Measurements from ENCODE around the gene TH.
A peak's percentile ranks its signal among the peaks of the same experiment; 100 is the strongest.

Gene TH

DNA sequence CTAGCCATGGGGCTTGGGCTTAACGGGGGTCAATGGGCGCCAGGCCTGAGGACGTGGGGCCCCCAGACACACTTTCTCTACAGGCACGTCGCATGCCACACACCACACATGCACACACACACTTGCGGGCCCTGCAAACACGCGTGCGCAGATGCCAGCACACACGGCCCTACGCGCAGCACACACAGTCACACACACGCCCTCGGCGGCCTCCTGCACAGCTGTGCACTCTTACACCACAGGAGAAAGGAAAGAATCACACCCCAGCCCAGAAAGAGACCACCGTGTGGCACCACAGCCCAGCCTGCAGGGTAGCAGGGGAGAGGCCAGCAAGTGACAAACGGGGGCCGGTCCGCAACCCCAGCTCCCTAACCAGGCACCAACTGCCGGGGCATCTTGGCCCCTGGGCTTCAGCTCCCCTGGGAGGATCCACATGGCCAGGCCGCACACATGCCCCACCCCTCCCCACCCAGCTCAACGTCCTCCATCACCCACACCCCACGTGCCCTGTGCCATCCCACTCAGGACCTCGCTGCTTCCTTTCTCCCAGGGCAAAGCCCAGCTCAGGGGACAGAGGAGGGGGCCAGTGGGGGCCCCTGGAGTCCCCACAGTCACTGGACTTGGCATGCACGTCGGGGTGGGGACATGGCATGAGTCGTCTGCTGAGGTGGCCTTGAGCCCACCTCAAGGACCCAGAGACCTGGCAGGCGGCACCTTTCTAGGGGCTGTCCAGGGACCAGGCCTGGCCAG, 26.3 kb upstream of the TH start:
- no peak for DNase-seq
- Histone ChIP-seq H3F3A (ENCODE audit: insufficient read depth, low read length) (no peaks in the 10 kb centered on the region), H3K9me2 (replicated peaks; ENCODE audit: insufficient read depth, low read length) (no peaks in the 10 kb centered on the region), H3K9me3 (replicated peaks; ENCODE audit: insufficient read depth, low read length) (no peaks in the 10 kb centered on the region), H3K27me3 (replicated peaks; ENCODE audit: insufficient read depth, low read length) (peaks cover 79% of the 10 kb centered on the region), H3K36me3 (replicated peaks; ENCODE audit: insufficient read depth, low read length) (no peaks in the 10 kb centered on the region), H3K27ac (ENCODE audit: low read length) (no peak overlapping the region), H3K4me1 (ENCODE audit: low read length) (no peaks in the 10 kb centered on the region), H3K9ac (ENCODE audit: low read length) (no peak overlapping the region), H4K20me1 (ENCODE audit: insufficient read depth, low read length) (no peaks in the 10 kb centered on the region), H2AFZ (ENCODE audit: low read length) (no peak overlapping the region), H3K4me2 (ENCODE audit: low read depth, low read length) (no peak overlapping the region), H3K4me3 (ENCODE audit: low read length) (no peak overlapping the region), H3K79me2 (ENCODE audit: low read length) (no peaks in the 10 kb centered on the region)
- TF ChIP-seq EZH2 (optimal IDR thresholded peaks at IDR 0.05; ENCODE audit: low read depth, low read length): no peak
- TF ChIP-seq EZH2phosphoT487 (IDR thresholded peaks at IDR 0.05; ENCODE audit: low read length): no peak
- TF ChIP-seq, protein P1, sequence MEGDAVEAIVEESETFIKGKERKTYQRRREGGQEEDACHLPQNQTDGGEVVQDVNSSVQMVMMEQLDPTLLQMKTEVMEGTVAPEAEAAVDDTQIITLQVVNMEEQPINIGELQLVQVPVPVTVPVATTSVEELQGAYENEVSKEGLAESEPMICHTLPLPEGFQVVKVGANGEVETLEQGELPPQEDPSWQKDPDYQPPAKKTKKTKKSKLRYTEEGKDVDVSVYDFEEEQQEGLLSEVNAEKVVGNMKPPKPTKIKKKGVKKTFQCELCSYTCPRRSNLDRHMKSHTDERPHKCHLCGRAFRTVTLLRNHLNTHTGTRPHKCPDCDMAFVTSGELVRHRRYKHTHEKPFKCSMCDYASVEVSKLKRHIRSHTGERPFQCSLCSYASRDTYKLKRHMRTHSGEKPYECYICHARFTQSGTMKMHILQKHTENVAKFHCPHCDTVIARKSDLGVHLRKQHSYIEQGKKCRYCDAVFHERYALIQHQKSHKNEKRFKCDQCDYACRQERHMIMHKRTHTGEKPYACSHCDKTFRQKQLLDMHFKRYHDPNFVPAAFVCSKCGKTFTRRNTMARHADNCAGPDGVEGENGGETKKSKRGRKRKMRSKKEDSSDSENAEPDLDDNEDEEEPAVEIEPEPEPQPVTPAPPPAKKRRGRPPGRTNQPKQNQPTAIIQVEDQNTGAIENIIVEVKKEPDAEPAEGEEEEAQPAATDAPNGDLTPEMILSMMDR (IDR thresholded peaks at IDR 0.05; ENCODE audit: low read length): no peak

DNA sequence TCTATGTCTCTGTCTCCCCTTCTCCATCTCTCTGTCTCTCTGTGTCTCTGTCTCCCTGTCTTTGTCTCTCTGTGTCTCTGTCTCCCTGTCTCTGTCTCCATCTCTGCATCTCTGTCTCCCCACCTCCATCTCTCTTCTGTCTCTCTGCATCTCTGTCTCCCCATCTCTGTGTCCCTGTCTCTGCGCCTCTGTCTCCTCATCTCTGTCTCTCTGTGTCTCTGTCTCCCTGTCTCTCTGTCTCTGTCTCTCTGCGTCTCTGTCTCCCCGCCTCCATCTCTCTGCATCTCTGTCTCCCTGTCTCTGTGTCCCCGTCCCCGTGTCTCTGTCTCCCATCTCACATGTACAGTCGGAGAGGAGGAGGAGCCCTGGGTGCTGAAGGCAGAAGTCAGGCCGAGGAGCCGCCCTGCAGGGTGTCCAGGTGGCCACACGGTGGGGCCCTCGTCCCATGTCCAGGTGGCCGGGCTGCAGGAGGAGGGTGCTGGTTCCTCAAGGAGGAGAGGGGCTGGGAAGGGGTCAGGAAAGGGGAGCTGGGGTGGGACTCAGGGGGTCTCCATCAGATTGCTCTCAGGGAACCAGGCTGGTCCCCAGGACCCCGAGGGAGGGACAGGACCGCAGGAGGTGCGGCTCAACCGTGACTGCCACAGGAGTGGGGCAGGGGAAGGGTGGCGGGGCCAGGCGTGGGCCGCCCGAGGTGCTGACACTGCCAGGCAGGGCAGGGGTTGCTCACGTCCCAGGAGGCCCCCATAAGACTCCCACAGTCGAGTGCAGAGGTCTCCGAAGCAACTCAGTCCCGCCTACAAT, 25.6 kb upstream of the TH start:
- Histone ChIP-seq H3K27me3 (replicated peaks; ENCODE audit: insufficient read depth, low read length) (peaks cover 82% of the 10 kb centered on the region), H3K9ac (ENCODE audit: low read length) (no peak overlapping the region)
- no peak for TF ChIP-seq EZH2 (optimal IDR thresholded peaks at IDR 0.05; ENCODE audit: low read depth, low read length)
- TF ChIP-seq, protein P1 (IDR thresholded peaks at IDR 0.05; ENCODE audit: low read length): peak; percentile 85

DNA sequence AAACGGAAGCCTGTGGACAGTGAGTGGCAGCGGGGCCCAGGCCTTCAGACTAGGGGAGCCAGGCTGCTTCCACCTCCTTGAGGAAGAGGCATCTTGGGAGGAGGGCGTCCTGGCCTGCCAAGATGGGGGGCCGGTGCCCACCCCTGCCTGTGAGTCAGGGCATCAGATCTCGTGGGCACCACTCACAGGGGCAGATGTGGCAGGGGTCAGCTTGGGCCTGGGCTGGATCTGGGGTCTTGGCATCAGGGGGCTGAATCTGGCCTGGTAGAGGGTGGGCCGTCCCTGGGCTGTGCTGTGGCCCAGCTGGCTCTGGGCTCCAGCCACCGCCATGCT, 24.1 kb upstream of the TH start:
- H3K36me3 ChIP-seq (replicated peaks; ENCODE audit: insufficient read depth, low read length): no peaks in the 10 kb centered on the region
- no peaks in the 10 kb centered on the region for H3K9me3 ChIP-seq (replicated peaks; ENCODE audit: insufficient read depth, low read length)
- no peaks in the 10 kb centered on the region for H3F3A ChIP-seq (ENCODE audit: insufficient read depth, low read length)
- H3K4me3 ChIP-seq (ENCODE audit: low read length): no peak overlapping the region
- H3K9me2 ChIP-seq (replicated peaks; ENCODE audit: insufficient read depth, low read length): no peaks in the 10 kb centered on the region
- no peak overlapping the region for H3K9ac ChIP-seq (ENCODE audit: low read length)
- no peak for DNase-seq
- no peak overlapping the region for H2AFZ ChIP-seq (ENCODE audit: low read length)
- no peaks in the 10 kb centered on the region for H3K79me2 ChIP-seq (ENCODE audit: low read length)
- H3K27me3 ChIP-seq (replicated peaks; ENCODE audit: insufficient read depth, low read length): peaks cover 83% of the 10 kb centered on the region
- no peak overlapping the region for H3K27ac ChIP-seq (ENCODE audit: low read length)
- H3K4me2 ChIP-seq (ENCODE audit: low read depth, low read length): no peak overlapping the region
- TF ChIP-seq EZH2 (optimal IDR thresholded peaks at IDR 0.05; ENCODE audit: low read depth, low read length) (no peak), EZH2phosphoT487 (IDR thresholded peaks at IDR 0.05; ENCODE audit: low read length) (no peak)
- TF ChIP-seq, protein P1 (IDR thresholded peaks at IDR 0.05; ENCODE audit: low read length): no peak
- no peaks in the 10 kb centered on the region for H4K20me1 ChIP-seq (ENCODE audit: insufficient read depth, low read length)
- H3K4me1 ChIP-seq (ENCODE audit: low read length): no peaks in the 10 kb centered on the region

More for the DNA sequence above, 25.6 kb upstream of the TH start:
- DNase-seq: peak; percentile 49
- Histone ChIP-seq H2AFZ (ENCODE audit: low read length) (no peak overlapping the region), H3K9me2 (replicated peaks; ENCODE audit: insufficient read depth, low read length) (no peaks in the 10 kb centered on the region), H3K4me3 (ENCODE audit: low read length) (no peak overlapping the region), H4K20me1 (ENCODE audit: insufficient read depth, low read length) (no peaks in the 10 kb centered on the region), H3K27ac (ENCODE audit: low read length) (no peak overlapping the region), H3K79me2 (ENCODE audit: low read length) (no peaks in the 10 kb centered on the region), H3K9me3 (replicated peaks; ENCODE audit: insufficient read depth, low read length) (no peaks in the 10 kb centered on the region), H3K4me2 (ENCODE audit: low read depth, low read length) (no peak overlapping the region), H3K36me3 (replicated peaks; ENCODE audit: insufficient read depth, low read length) (no peaks in the 10 kb centered on the region), H3F3A (ENCODE audit: insufficient read depth, low read length) (no peaks in the 10 kb centered on the region), H3K4me1 (ENCODE audit: low read length) (no peaks in the 10 kb centered on the region)

Measured in MM.1S (cell line).